PC-9 (cell line): ENCODE data around the gene NDUFB4.

Source experiments
- EZH2 ChIP-seq: fragments of 200-600 bp; sonication (generic); IDR thresholded peaks from 2 replicates; pipeline ENCODE4 v1.8.0; 2017; ENCODE audit warnings: antibody characterized with exemption, low read depth
- TF ChIP-seq, protein P1 (sequence below): fragments of 200-600 bp; sonication (generic); conservative IDR thresholded peaks from 2 replicates; pipeline ENCODE4 v1.6.1; 2017; ENCODE audit warnings: mixed run types, antibody characterized with exemption, mild to moderate bottlenecking, moderate library complexity

DNA sequence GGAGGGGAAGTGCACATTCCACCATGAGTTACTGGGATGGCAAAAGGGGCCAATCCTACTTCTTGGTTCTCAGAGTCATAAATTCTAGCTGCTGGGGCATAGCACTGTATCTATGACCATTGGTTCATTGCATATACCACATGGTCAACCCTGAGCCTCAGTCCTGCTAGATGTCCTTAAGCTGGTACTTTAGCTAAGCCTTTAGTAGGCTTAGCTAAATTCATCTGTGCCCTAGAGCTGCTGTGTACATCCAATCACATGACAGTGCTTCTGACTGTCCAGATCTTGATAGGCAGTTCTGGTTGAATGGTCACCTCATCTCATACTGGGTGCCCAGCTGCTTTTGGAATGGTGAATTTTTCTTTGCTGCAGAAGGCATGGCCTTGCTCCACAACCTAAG, 8.2 kb downstream of the NDUFB4 start:
- TF ChIP-seq, protein P1, sequence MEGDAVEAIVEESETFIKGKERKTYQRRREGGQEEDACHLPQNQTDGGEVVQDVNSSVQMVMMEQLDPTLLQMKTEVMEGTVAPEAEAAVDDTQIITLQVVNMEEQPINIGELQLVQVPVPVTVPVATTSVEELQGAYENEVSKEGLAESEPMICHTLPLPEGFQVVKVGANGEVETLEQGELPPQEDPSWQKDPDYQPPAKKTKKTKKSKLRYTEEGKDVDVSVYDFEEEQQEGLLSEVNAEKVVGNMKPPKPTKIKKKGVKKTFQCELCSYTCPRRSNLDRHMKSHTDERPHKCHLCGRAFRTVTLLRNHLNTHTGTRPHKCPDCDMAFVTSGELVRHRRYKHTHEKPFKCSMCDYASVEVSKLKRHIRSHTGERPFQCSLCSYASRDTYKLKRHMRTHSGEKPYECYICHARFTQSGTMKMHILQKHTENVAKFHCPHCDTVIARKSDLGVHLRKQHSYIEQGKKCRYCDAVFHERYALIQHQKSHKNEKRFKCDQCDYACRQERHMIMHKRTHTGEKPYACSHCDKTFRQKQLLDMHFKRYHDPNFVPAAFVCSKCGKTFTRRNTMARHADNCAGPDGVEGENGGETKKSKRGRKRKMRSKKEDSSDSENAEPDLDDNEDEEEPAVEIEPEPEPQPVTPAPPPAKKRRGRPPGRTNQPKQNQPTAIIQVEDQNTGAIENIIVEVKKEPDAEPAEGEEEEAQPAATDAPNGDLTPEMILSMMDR: no peak
- no peak for TF ChIP-seq EZH2
